GM21515 (cell line): ENCODE measurements around the gene TOP2A.

ENCODE experiments used
- ATAC-seq: cut with Tn5 transposase; IDR thresholded peaks from one replicate; pipeline ENCODE4 v1.9.1; 2021; ENCODE audit not compliant: unreplicated experiment

Gene TOP2A

DNA sequence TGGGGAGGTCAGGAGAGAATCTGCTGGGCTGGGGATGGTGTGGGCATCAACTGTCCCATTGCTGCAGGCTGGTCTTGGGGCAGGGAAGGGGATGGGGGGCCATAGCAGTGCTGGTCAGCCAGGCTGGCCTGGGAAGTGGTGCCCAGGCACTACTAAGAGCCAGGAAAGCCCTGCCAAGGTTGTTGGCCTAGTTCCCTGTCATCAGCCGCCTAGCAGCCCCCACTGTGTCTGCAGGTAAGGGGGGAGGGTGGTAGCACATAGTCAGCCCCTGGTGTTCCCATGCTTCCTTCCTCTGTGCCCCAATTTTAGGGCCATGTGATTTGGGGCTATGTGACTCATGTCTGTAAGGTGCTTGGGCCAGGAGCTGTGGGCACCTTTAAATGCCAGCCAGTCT lies 70.9 kb downstream of the TOP2A start:
- no peak for ATAC-seq

DNA sequence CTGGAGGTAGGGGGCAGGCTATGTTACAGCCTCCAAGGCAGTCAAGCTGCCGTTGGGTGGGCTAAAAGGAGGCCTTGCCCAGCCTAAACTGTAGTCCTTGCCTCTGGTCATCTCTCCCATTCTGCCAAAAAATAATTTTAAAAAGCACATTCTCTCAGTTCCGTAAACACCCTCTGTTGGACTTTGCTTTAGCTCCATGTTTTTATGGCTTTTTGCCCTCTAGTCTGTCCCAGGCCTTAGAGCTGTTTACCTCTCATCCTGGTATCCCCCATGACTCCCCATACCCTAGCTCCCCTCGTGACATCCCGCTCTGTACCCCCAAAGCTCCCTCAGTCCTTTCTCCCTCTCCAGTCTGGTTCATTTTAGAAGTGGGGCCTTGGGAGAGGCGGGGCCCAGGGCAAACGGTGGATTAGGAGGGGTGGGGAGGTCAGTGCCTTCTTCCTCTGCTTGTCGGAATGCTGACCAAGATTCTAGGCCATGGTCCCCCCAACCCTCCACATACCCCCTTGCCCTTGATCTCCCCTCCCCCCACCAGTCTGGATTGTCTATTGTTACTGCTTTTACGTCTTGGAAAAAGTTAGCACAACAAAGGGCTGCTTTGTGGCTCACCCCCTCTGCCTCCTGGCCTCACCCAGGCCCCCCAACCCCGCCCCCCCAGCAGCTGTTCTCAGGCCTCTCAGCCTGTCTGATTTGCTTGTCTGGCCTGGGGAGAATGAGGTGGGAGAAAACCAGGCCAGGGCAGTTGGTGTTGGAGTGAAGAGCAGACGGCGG lies 71.5 kb downstream of the TOP2A start:
- no peak for ATAC-seq

DNA sequence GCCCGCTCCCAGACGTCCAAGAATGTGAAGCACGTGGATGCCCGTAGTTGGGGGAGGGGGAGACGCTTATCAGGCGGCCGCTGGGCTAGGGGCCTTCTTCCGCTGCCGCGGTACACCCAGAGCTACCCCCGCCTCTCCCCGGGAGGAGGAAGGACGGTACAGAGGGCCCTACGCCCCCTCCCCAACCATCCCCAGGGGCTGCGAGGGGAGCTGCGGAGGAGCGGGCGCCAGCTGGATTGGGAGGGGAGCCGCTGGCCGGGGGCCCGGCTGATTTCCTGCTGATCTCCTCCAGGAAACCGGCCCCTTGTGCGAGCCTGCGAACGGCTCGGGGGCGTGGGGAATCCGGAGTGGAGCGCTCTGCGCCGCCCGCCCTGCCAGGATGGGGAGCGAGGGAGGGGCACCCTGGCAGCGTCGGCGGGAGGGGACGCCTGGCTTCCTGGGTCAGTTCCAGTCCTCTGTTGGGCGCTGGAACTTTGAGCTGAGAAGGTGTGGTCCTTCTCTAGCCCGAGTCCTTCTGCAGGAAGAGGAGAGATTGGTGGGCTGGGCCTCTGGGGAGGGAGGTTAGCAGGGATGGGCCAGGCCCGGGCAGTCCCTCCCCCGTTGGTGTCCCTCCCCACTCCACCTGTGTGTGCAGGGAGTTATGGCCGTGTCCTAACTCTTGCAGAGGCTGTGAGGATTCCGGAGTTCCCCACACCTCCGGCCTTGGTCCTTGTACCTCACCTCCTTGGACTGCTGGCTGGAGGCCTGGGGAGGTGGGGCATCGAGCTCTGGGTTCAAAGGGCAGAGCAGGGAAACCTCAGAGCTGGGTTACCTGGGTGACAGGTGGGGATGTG lies 72.3 kb downstream of the TOP2A start:
- no peak for ATAC-seq

DNA sequence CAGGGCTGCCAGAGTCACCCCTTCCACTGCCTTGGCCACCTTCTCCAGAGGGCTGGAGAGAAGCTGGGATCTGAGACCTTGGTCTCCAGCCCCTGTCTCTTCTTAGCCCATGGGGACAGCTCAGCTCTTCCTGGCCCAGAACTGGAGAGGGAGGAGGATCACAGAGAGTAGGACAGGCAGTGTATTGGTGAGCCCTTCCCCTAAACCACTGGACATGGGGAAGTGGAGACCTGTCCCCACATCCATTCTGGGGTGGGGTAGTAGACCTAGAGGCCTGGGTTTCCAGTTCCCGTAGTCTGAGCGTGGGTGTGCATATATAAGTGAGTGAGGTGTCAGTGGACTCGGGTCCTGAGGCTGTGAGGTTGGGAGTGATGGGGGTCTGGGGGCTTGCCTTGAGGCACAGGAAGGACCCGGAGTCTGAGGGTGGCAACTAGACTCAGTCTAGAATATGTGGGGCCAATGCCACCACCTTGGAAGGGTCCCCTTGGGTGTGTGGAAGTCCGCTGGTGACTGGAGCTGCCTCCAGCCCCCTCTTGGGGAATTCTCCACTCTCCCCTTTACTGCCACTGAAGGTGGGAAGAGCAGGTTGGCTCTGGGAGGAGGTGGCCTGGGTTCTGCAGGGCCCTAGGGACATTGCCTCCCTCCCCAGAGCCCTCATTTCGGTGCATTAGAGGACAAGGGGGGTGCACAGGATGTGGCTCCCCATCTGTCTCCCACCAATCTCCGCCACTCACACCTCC lies 73.1 kb downstream of the TOP2A start:
- ATAC-seq, result no peak

DNA sequence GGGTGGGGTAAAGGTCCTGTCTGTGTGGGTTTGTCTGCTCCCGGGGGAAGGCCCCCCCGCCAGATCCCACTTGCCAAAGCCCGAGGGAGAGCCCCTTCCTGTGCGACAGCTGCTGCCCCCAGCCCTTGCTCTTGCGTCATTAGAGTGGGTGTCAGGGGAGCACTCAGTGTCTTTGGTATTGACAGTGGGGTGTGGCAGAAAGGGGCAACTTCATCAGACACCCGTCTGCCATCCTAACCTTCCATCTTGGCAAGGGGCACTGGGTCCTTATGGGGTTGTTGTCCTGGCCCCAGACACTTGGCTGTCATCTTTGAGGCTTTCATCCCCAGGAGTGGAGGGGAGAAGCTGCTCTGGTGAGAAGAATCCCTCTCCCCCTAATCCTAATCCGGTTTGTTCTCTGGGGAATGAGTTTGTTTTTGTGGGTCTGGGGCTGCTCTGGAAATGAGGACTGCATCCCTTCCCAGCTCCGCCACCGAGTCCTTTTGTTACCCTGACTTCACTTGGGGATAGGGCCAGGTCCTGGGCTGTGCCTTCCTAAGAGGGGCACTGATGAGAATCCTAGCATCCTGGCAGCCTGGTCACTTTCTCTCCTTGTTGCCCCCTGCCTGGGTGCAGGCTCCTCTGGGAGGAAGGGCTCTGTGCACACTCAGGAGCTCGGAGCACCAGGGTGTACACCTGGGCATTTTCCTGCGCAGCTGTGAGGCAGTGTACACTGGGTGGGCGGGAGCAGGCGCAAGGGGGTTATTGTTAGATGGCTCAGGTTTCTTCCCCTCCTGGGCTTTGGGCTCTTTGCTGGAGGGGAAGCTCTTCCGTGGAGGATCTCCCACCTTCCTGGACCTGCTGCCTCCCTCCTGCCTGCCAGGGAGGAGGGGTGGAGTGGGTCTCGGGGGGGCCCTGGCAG lies 74.2 kb downstream of the TOP2A start:
- no peak for ATAC-seq

DNA sequence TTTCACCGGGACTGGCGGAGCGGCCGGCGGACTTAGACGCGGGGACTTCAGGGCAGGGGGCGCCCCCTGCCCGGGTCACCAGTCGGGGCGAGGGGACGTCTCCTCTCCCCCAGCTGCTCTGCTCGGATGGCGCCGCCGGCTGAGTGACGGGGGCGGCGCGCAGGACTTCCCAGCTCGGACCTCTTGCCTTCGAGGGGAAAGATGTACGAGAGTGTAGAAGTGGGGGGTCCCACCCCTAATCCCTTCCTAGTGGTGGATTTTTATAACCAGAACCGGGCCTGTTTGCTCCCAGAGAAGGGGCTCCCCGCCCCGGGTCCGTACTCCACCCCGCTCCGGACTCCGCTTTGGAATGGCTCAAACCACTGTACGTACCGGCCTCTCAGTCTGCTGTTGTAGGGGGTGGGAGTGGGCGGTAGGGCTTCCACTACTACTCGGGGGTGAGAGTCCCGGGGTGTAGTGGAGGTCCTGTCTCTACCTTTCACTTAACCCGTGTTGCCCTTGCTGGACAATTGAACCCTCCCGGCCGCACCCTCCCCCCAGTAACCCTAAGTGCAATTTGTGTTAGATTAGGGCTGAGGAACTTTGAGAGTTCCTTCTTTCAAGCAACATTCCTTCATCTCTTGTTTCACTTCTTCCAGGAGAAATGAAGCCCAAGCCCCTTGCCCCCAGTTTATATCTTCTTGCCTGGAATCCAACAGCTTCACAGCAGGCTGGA lies 75.0 kb downstream of the TOP2A start:
- ATAC-seq, result no peak

DNA sequence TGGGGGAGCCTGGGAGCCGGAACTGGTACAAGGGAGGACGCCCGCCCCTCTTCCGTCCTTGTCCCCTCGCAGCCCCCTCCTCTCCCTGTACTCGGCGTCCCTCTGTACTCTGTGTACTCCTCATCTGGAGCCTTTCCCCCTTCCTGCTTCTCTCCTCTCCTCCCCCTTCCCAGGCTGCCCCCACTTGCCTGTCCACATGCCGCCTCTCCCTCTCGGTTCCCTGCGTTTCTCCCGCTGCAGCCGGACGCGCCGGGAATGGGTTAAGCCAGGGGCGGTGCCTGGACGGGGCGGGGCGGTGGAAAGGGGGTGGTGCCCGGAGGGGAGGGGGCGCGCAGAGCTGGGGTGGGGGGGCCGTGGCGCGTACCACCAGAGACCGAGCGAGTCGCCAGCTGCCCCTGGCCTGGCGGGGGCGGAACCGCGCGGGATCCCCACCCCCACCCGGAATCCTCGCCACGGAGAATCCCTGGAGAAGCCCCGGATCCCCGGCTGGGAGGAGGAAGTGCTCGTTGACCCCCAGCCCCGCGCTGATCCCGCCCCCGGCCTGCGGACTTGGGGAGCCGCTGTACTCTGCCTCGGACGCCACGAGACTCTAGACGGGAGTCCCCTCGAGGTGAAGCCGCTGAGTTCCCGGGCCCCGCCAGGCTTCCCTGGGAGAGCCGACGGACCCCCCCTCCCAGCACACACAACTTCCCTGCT lies 75.7 kb downstream of the TOP2A start:
- ATAC-seq, result no peak

DNA sequence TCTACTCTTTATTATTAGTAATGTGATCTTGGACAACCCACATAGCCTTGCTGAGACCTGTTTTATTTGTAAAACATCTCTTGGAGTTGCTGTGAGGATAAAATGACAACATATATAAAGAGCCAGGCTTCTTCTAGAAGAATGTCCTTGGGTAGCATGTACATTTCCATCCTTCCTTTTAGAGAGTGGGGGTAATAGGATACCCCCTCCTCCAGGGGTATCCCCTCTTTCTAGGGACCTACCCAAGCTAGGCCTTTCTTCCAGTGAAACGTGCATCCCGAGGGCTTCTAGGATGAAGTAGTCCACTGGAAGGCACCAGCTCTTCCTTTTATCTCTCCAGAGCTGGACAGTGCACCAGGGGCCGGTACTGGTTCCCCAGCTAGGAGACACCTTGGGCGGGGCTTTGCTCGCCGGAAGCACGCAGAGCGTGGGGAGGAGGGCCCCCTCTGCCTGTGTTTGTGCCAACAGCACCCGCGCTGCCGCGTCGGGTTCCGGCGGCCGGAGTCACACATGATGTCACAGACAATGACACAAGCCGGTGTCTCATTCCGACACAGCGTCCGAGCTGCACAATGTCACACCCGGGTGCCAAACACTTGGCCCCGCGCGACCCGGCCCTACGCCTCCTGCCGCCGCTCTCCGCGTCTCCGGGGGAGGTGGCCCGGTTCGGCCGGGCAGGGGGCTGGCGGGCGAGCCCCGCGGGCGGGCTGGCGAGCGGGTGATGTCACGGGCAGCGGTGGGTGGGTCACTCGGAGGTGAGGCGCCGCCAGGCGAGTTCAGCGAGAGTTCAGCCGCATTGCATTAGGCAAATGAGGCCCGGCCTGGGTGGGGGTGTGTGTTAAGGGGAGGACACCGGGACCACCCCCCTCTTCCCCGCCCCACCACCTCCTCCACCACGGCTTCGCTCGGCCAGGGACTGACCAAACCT lies 76.6 kb downstream of the TOP2A start:
- ATAC-seq, result peak; percentile 52

DNA sequence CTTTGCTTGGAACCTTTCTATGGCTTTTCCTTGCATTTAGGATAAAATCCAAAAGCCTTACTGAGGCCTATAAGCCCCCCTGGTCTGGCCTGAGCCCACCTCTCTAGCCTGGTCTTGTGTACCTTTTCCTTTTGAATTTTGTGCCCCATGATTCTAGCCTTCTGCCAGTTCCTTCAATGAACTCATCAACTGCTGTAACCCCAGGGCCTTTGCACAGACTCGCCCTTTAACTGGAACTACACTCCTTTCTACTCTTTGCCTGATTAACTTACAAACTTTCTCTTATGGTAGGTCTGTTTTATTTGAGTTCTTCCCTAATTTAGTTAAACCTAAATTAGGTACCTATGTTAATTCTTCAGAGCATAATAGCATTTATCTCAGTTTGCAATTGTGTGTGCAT lies 77.4 kb downstream of the TOP2A start:
- no peak for ATAC-seq

DNA sequence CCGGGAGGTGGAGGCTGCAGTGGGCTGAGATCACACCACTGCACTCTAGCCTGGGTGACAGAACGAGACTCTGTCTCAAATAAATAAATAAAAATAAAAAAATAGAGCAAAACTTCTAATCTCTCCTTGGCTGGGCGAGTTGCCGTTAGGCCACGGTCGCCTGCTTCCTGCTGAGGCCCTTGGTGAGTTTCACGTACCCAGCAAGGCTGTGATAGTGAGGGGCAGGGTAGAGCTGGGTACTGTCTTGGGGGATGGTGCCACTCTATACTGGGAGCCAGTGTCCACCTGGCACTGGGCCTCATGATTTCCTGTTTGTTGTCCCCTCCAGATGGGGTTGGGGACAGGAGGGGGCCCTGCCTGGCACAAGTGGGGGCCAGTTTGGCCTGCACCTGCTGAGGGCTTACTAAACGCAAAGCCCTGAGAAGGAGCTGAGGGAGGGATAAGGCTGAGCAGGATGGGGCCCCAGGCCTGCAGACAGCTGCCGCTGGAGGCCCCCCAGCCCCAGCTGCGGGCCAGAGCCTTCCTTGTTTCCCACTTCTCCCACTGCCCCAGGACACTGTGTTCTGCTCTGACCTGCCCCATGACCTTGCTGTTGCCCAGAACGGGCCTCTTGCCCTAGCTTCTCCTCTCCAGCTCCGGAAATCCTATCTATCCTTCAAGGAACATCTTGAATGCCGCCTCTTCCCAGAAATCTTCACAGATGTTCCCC lies 78.6 kb downstream of the TOP2A start:
- no peak for ATAC-seq
